ENCODE data around the gene HPCAL1.
A peak's percentile ranks its signal among the peaks of the same experiment; 100 is the strongest.

Gene HPCAL1

GRCh38 chr2:10426726-10427617 is 124.3 kb downstream of the HPCAL1 start:
- DNase-seq (ENCODE audit: low spot score), result no peak

GRCh38 chr2:10427618-10427949 is 124.9 kb downstream of the HPCAL1 start:
- no peak for DNase-seq (ENCODE audit: low spot score)

- DNase-seq (ENCODE audit: low spot score), result no peak
Measured at GRCh38 chr2:10428355-10428754, 125.7 kb downstream of the HPCAL1 start.

- DNase-seq (ENCODE audit: low spot score), result no peak
Measured at GRCh38 chr2:10428924-10429323, 126.2 kb downstream of the HPCAL1 start.

DNA sequence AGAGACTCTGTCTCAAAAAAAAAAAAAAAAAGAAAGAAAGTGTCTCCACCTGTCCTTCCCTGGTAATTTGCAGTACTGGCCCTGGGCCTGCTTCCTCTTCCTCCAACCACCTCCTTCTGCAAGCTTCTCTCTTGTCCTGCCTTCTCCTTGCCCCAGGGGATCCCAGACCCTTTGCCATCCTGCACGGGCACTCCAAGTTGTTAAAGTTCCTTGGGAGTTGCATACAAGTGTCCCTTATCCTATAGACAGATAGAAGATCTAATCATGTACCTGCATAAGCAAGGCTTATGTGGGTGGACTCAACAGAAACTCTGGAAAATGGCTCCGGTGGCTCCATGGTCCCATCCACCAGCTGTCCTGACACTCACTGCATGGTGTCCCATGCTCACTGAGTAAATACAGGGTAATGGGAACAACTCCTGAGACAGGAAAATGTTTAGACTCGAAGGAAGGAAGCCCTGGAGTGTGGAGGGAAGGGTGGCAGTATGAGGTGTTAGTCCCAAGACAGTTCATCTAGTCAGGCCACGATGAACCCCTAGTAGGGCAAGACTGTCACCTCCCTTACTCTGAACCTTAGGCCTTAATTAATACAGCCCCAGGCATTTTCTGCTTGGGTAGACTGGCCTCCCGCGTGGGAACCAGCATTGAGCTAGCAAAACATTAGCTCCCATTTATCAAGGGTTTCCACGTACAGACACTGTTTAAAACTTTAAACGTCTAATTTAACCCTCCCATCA is 128.3 kb downstream of the HPCAL1 start:
- DNase-seq (ENCODE audit: low spot score), result no peak

- DNase-seq (ENCODE audit: low spot score), result no peak
Measured at GRCh38 chr2:10431797-10432196, 129.1 kb downstream of the HPCAL1 start.

DNA sequence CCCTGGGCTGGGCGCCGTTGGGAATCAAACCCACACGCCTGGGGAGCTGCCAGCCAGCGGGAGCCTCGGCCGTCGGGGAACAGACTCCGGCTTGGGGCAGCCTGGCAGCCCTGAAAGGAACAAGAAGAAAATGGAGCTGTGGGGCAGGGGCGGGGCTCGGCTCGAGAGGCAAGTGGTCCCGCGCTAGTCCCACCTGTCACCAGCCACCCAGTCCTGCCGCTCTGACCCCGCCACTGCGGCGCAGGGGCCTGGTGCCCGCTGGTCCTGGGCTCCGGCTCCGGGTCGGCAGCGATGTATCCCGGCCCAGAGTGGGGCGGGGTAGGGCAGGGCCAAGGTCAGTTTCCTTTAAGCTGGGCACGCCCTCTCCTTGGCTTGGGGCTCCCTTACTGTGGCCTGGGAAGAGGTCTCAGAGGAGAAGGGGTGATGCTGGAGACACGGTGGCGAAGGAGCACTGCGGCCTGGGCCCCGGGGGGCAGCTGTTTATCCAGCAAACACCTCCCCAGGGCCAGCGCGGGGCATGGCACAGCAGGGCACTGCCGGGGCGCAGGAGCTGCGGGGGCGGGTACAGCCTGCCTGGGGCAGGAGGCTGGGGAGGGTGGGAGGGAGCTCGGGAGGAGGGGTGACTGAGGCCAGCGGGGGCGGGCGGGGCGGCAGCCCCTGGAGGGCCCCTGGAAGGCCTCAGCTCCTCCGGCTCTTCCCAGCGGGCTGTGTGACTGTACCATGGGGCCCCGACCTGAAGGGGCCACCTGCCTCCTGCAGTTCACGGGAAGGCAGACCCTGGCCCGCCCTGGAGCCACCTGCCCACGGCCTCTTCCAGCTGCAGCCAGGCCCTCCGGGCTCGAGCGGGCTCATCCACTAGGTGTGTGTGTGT is 129.8 kb downstream of the HPCAL1 start:
- DNase-seq (ENCODE audit: low spot score), result no peak

DNA sequence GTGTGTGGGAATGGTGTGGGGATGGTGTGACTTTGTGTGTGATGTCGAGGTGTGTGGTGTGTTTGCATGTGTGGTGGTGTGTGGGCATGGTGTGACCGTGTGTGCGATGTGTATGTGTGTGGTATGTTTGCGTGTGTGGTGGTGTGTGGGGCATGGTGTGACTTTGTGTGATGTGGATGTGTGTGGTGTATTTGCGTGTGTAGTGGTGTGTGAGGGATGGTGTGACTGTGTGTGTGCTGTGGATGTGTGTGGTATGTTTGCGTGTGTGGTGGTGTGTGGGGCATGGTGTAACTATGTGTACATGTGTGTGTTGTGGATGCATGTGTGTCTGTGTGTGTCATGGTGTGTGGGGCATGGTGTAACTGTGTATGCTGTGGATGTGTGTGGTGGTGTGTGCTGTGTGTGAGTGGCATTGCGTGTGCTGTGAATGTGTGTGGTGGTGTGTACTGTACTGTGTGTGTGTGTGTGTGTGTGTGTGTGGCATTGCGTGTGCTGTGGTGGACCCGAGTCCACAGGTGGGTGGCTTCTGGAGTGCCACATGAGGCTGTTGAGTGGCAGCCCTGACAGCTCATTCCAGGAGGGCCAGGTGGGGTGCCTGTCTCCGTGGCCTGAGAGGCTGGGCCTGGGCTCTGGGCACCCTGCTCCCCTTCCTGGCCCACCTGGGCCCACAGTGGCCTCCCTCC is 130.7 kb downstream of the HPCAL1 start:
- no peak for DNase-seq (ENCODE audit: low spot score)

DNA sequence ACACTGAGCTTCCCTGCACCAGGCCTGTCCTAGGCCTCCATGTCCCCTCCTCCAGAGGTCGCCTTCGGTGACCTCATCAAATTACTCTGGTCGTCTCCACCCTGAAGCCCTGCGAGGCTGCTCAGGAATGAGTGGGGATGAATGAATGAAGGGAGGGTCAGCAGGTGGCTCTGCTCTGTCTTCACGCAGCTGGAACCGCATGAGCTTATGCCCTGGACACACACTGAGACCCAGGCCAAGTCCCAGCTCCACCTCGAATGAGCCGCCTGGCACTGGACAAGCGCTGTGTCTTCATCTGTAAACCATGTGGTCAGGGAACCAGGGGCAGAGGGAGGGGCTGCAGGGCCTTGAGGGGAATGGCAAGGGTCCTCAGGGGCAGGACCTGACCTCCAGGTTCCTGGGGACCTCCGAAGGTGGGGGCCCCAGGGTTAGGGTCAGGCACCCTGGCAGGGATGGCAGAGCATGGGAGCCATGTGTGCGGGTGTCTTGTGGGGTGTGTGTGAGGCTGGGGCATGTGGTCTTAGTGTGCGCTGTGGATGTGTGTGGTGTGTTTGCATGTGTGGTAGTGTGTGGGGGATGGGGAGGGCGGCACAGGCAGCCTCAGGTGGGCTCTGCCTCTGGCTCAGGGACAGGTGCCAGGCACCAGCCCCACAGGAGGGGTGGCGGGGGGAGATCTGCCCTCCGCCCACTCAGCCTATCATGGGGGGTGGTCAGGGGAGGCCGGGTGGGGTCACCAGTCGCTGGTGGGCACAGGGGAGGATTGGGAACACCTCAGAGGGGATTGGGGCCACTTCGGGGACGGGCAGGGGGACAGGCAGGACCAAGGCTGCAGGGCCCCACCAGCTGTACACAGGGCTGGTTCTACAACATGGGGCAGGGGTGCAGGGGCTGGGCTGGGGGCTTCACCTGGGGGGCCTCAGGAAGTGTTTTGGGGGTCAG is 131.5 kb downstream of the HPCAL1 start:
- DNase-seq (ENCODE audit: low spot score), result no peak

GRCh38 chr2:10434886-10435819 is 132.4 kb downstream of the HPCAL1 start:
- peak; percentile 84 for DNase-seq (ENCODE audit: low spot score)

GRCh38 chr2:10435820-10436204 is 133.1 kb downstream of the HPCAL1 start:
- no peak for DNase-seq (ENCODE audit: low spot score)

- DNase-seq (ENCODE audit: low spot score), result no peak
Measured at GRCh38 chr2:10436583-10437110, 133.9 kb downstream of the HPCAL1 start.

- DNase-seq (ENCODE audit: low spot score), result no peak
Measured at GRCh38 chr2:10437806-10438205, 135.1 kb downstream of the HPCAL1 start.

DNA sequence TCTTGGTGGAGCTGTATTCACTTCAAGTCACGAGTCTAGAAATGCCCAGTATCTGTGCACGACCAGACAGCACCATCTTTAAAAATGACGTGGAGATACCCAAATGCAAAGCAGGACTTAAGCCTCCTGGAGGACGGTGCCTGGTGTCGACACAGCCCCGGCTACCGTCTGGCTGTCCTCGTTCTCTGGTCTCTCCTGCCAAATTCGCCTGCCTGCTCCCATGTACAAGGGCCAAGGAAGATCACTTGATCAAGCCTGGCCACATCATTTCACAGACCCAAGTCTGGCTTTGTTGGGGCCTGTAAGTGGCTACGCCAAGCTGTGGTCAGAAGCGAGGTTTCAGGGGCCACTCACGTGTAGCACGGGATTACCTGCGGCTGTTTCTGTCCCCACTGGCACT is 136.0 kb downstream of the HPCAL1 start:
- DNase-seq (ENCODE audit: low spot score), result no peak

DNA sequence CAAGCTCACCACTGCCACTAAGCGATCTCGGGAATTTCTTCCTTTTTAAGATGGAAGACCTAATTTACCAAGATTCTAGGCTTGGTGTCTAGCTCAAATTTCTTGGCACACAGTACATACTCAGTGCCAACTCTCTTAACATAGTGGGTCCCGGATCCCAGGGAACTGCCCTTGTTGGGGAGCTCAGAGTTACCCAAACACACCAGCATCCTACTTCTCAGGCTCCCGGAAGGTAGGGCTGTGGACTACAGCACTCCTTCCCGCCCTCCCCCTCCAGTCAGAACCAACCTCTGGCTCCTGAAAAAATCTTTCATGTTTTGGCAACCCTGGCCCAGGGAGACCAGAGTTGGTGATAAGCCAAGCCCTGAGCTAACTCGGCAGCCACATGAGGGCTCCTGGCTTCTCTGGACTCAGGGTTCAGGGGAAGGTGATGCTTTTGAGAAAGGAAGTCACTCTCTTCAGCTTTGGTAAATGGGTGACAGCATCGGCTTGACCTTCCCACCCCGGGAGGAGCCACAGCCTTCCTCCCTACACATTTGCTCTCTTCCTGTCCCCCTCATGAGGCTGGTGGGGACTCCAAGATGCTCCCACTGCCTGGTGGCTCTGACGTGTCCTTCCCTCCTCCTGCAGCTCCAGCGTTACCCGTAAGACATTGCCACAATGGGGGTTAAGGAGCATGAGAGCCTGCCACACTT is 136.6 kb downstream of the HPCAL1 start:
- DNase-seq (ENCODE audit: low spot score), result no peak

DNA sequence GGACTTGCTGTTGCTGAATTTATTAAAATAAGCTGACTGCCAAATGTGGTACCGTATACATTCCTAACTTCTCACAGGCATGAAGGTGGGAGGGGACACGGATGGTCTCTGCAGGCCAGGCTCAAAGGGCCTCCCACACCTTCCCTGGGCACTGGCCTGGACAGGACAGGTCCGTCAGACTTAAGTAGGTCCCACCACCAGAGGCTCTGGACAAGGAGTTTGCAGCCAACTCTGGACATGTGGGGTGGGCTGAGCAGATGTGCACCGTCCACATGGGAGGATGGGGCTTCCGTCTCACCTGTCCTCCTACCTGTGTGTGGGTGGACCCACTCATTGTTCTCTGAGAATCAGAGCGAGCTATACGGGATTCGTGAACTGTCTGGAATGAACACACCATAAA is 137.3 kb downstream of the HPCAL1 start:
- no peak for DNase-seq (ENCODE audit: low spot score)

- no peak for DNase-seq (ENCODE audit: low spot score)
Measured at GRCh38 chr2:10440736-10441135, 138.0 kb downstream of the HPCAL1 start.

GRCh38 chr2:10441948-10442347 is 139.2 kb downstream of the HPCAL1 start:
- no peak for DNase-seq (ENCODE audit: low spot score)
